22Rv1 (cell line): ENCODE measurements around the gene ATG7.

Experiments used
- ZFX ChIP-seq: fragments of 450-650 bp; IDR thresholded peaks from 2 replicates; pipeline ENCODE4 v1.6.1; 2017; ENCODE audit warnings: antibody characterized with exemption, borderline replicate concordance
- TF ChIP-seq, protein P1 (sequence below): fragments of 450-650 bp; IDR thresholded peaks from 2 replicates; pipeline ENCODE4 v1.5.1; 2017; ENCODE audit warnings: mild to moderate bottlenecking

- TF ChIP-seq, protein P1, sequence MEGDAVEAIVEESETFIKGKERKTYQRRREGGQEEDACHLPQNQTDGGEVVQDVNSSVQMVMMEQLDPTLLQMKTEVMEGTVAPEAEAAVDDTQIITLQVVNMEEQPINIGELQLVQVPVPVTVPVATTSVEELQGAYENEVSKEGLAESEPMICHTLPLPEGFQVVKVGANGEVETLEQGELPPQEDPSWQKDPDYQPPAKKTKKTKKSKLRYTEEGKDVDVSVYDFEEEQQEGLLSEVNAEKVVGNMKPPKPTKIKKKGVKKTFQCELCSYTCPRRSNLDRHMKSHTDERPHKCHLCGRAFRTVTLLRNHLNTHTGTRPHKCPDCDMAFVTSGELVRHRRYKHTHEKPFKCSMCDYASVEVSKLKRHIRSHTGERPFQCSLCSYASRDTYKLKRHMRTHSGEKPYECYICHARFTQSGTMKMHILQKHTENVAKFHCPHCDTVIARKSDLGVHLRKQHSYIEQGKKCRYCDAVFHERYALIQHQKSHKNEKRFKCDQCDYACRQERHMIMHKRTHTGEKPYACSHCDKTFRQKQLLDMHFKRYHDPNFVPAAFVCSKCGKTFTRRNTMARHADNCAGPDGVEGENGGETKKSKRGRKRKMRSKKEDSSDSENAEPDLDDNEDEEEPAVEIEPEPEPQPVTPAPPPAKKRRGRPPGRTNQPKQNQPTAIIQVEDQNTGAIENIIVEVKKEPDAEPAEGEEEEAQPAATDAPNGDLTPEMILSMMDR, result no peak
- no peak for TF ChIP-seq ZFX
Measured at GRCh38 chr3:11431319-11431718, 159.1 kb downstream of the ATG7 start.
